GM19468 (cell line): ENCODE data around the gene MIPEP.

Experiments used
- ATAC-seq: cut with Tn5 transposase; IDR thresholded peaks from one replicate; pipeline ENCODE4 v1.9.1; 2021; ENCODE audit warnings: mild to moderate bottlenecking, moderate library complexity, moderate number of reproducible peaks; ENCODE audit not compliant: unreplicated experiment; ENCODE audit errors: extremely low read depth

Gene MIPEP

DNA sequence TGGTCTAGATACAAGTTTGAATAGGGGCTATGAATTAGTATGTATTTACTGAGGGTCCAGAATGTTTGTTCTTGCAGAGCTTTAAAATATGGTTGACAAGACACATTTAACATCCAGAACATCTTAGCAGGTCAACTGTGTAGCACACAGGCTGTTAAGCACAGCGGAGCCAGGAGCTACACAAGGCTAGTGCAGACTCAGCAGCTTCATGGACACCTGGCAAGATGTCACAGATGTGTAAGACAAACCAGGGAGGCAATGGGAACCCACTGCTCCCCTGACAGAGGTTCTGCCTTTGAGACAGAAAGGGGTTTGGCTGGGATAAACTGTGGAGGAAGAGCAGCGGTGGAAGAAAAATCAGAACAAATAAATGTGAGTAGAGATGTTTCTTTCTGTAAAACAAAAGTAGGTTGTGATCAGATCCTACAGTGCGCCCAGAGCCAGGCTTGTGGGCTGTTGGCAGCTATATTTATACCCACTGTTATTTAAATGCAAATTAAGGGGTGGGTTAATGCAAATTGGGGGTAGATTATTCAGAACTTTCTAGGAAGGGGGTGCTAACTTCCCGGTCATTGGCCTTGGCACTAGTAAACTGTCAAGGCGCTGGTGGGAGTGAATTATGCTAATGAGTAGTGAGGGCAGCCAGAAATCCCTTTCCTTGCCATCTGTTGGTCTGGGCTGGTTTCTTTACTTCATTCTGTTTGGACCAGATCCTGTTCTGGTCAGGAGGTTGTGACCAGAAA lies 33.0 kb downstream of the MIPEP start:
- no peak for ATAC-seq

DNA sequence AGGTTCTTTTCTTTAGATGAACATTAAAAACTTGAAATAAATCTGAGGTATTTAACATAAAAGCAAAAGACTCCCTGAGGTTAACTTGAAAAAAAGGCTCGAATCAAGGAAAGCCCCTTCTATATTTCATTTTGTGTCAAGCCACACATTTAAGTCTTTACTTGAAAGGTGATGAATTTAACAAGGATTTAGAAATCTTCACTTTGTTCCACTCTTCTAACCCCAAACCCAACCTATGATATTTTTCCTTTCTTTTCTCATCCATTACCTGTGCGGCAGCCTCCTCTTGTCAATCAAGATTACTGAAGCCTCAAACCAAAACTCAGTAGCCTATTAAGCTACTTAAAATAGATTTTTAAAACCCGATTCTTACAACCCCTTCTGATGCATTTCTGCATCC lies 33.8 kb downstream of the MIPEP start:
- ATAC-seq, result no peak

DNA sequence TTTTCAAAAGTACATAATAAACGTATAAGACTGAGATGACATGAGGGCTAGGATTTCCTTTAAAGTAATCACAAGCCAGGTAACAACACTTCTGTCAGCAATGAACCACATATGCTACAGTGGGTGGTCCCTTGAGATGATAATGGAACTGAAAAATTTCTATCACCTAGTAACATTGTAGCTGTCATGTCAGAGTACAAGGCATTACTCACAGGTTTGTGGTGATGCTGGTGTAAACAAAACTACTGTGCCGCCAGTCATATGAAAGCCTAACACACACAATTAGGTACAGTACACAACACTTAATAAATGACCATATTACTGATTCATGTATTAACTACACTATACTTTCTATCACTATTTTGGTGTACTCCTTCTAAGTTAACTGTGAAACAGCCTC lies 36.8 kb downstream of the MIPEP start:
- ATAC-seq, result no peak

DNA sequence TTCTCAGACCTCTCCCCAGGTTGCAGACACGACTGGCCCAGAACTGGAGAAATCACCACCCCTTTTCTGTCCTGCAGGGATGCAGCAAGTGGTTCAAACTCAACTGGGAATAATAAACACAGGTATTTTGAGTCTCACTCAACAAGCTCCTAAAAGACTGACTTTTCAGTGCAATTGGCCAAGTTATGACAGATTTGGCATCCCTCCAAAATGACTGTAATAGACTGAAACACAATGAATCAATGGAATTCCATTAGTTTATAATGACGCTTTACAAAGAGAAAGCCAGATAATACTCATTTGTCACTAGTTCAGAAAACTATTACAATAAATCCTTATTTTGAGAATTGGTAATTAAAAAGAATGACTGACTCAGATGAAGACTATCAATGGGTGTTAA lies 38.1 kb downstream of the MIPEP start:
- ATAC-seq, result no peak

DNA sequence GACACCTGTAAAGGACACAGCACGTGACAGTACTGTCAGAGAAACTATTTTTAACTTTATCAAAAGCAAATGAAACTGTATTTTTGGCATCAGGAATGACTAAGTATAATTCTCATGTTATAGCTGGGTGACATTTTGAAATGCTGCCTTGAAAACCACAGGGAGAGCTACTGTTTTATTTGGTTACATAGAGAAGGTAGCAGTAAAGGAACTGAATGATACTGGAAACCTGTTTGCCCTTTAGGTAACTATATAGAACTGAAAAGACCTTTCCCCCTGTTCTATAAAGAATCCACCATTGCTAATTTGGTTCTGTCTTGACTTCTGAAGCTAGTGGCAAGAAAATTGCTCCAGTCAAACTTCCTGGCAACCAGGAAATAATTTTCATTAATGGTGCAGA lies 39.1 kb downstream of the MIPEP start:
- ATAC-seq, result no peak

DNA sequence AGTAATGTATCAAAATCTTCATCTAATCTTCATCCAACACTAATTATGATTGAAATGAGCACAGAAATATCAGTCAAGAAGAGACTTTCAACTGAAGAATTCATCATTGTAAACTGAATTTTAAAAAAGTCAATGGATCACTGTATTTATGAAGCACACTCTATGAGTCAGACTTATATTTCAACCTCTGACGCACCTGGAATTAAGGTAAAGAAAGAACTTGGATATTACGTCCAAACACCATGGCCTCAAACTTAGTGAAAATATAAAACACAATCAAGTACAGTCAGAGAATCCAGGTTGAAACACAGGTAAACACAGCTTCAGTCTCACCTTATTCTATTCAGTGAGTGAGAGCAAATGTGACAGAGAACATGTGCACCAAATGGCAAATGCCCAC lies 39.5 kb downstream of the MIPEP start:
- no peak for ATAC-seq

DNA sequence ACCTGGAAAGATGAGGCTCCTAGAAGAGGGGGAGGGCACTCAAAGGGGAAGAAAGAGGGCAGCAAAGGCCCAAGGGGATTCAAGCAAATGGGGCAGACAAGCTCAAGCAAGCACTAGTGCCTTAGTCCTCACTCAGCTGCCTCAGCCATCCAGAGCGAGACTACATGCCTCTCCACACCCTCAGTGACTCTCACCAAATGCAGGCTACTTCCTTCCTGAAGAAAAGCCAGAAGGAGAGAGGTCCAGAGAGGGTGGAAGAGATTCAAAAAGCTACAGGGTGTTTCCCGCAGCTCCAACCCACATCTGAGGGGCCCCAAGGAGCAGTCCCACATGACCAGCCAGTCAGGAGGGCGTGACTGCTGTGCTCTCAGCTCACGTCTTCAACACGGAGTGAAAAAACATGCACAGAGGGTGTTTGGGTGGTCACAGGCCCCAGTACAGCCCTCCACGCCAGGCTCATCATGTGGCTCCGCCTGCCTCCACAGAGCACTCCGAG lies 40.5 kb downstream of the MIPEP start:
- no peak for ATAC-seq

DNA sequence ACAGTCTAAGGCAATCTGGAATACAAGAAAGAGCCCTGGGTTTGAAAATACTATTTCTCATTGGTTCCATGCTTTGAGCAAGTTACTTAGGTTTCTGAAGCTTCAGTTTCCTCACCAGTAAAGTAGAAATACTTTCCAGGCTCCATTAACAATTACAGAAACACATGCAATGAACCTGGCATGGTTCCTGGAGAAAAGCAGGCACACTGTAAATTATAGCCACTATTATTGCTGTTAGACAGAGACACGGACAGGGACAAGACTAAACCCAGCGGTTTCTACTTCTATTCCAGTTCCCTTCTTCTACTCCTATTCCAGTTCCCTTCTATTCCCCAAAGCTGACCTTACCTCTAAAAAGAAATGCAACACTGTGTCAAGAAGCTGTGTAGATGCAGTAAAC lies 41.2 kb downstream of the MIPEP start:
- no peak for ATAC-seq

DNA sequence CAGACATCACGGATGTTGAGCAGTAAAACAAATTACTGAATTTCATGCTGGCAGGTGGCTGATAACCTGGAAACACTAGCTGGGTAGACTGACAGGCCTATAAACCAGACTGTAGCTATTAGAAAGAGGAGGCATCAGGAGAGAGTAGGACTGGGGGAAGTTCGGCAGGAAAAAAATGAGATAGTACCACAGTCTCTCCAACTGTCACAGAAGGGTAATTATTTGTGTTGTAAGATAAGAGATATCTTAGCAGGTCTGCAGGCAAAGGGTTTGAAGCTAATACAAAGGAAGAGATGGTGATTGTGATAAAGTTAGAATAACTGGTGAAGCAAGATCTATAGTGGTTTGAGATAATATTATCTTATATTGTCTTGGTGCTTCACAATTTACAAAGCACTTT lies 41.7 kb downstream of the MIPEP start:
- ATAC-seq, result no peak

DNA sequence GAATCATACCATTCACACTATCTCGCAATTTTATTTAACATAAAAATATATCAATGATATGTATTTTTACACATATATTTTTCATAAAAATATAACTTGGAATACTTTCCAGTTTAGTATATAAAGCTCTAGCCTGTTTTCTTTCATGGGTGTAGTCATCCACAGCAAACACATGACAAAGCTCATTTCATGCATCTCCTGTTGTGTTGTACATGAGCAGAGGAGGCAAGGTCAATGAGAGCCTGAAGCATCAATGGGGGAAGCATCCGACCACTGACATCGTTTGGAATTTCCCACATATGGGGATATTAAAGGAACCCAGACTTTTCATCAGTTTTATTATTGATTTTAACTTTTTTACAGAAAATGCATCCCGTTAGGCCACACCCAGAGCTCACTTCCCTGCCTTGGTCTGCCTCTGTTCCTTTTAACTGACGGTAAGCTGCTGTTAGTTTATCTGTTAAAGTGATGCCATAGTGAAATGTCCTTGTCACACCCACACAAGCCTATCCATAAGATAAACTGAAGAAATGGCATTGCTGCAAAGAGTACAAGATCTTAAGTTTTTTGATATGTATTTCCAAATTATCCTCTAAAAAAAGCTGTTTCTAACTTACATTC lies 44.0 kb downstream of the MIPEP start:
- ATAC-seq, result no peak

DNA sequence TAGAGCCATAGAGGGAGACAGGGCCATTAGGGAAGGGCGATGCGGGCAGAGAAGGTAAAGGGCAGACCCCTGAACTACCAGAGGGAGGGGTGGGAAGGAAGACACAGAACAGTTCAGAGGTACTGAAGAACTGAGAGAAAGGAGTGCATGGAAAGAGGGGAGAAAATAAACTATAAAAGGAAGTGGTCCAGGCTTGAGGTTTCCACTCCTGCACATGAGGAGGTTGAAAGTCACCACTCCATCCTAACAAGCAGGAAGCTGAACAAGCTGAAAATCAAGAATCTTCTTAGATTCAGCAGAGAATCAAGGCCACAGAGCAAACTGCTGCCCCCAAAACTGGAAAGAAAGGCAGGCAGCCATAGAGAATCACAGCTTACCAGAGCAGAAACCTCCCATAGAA lies 45.1 kb downstream of the MIPEP start:
- ATAC-seq, result no peak

DNA sequence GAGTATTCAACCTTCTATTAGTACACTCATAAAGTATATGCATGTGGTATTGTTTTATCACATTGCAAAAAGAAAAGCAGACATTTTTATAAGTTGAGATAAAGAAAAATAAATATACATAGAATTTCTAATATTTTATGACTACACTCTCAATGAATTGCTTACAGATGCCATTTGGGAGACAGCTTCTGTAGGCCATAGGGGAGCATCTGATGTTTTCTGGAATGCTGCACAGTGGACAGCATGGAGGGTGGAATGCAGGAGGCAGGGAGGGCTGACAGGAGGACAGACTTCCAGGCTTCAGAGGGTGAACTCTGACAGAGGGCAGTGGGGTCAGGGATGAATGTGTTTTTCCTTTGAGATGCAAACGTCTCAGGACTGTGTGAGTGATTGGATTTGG lies 45.8 kb downstream of the MIPEP start:
- no peak for ATAC-seq

DNA sequence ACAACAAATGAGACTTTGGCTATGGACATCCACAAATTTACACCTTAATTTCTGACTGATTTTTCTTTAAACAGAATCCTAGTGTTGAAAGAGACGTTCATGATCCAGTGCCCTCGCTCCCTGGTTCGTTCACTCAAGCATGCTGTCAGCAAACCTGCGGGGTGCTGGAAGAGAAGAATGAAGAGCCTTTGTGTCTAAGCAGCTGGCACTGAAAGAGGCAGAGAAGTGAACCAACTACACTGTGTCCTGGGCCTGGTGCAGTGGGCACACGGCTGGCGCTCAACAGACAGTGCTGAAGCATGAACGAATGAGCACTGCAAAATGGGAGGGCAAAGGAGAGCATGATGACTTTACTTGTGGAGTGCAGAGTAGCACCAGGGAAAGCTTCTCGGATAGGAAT lies 46.8 kb downstream of the MIPEP start:
- no peak for ATAC-seq

DNA sequence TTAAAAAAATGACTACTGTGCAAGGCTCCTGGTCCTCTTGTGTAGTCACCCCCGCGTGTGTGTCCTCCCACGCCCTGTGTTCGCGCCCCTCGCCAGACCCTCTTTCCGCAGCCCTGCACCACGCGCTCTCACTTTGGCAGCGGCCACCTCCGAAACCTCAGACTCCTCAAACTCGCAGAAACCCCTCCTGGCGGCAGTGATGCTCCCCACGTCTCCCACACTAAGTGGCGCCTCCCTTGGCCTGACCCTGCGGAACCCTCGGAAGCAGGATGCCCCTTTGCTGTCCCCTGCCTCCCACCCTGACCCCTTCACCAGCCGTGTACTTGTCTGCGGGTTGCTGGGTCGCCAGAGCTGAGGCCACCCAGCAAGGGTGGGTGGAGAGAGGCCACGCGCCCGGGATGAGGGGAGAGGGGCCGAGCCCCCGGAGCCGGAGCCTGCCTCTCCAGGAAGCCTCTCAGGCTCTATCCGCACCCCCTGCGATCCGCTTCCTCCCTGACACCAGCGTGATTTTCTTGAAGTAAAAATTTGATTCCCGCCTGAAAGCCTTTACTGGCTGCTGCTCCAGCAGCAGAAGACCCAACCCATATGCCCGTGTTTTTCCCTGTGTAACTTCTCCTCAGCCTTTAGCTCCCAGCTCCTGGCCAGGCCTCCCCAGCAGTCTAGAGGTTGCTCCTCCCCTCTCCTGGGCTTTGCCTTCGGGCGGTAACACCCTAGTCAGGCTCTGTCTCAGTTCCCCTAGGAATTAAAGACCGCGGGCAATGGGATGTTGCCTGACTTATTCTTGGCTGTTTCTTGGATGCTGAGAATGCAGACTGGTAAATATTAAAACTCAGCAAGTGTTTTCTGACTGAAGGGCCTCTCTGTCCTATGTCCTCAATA lies 55.2 kb downstream of the MIPEP start:
- ATAC-seq, result no peak

DNA sequence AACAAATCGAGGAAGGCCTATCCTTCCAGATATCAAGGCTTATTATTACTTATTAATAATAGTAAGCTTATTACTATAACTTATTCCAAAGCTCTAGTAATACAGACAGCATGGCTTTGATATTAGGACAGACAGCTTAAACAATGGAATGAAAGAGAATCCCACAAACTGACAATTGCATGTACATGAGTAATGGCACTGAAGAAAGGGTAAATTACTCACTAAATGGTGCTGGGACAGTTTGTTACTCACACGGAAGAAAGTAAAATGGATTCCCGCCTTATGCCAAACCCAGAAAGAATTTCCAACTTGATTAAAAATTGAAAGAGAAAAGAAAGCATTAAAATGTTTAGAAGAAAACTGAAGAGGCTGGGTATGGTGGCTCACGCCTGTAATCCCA lies 60.3 kb downstream of the MIPEP start:
- no peak for ATAC-seq

DNA sequence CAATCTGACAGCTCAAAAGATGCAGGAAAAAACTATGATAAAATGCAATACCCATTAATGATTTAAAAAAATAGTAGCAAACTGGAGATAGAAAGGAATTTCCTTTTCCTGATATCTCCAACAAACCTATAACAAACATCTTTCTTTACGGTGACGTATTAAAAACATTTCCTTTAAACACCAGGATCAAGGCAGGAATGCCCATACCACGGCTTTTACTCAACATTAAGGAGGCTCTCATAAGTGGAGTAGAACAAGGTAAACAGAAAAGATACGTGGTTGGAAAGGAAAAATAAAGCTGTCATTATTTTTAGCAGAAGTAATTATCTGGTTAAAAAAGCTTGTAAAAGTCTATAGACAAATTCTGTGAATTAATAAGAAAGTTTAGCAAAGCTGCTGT lies 61.1 kb downstream of the MIPEP start:
- no peak for ATAC-seq

DNA sequence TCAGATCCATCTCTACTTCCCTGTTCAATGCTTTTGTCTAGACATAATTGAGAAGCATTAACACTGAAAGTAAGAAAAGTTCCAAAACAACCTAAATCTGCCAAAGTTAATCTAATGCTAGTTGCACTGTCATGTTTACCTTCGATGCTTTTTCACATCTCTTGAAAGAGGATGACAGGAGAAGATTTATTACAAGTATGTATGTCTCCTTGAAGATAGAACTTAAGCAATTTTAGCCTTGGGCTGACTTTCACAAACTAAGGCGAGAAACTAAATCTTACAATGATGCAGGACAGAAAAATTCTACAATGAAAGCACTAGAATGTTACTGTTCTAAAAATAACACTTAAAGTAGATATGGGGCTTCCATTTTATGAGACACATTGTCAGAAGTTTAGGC lies 64.0 kb downstream of the MIPEP start:
- no peak for ATAC-seq

DNA sequence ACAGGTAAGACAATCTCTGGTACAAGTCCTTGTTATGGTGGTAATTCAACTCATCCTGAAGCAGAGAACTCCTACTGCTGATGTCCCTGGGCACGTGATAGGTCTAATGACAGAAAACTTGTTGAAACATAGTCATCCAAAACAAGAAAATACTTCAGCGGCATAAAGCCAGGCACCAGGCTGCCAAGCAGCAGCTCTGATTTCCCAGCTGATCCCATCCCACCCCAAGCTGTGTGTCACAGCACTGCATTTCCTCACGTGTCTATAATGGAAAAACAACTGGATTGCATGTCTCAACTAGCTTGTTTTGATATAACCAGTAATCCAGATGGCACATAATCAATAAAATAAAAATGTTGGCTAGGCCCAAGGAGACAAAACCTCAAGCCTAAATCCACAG lies 64.8 kb downstream of the MIPEP start:
- no peak for ATAC-seq

DNA sequence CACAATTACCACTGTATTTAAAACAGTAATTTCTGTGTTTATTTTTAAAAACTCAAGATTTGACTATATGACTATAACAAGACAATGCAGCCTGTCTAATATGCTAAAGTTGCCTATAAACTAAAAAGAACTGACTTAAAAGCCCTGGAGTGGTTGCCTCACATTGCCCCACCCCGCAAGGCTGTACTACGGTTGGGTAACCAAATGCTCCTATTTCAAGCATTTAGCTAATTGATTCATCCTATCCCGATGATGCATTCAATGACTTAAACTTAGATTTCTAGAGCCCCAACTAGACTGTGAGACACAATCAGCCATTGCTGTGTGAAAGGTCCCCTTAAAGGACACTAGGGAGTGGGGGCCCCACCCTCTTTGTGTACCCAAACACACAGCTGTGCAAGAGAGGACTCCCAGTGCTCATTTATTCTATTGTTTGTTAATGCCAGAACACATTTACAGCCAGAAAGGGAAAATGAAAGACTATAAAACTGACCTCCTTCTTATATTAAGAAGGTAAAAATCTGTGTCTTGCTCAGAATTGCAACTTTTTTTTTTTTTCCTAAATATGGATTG lies 66.9 kb downstream of the MIPEP start:
- no peak for ATAC-seq

DNA sequence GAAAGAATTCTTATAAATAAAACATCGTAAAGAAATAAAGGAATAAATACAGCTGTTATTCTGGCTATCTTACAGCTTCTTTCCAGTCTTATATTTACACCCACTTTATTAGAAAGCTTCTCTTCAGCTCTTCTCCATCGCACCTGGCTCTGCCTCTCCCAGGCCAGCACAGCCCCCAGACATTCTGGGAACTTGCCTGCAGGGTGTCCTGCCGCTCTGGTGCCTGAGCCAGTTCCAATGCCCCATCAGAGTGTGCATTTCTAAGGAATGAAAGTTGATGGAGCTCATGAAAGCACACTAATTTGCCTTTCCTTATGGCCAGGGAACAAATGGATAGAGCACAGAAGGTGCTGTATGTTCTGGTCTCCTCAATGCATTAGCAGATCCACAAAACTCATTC lies 68.7 kb downstream of the MIPEP start:
- no peak for ATAC-seq

DNA sequence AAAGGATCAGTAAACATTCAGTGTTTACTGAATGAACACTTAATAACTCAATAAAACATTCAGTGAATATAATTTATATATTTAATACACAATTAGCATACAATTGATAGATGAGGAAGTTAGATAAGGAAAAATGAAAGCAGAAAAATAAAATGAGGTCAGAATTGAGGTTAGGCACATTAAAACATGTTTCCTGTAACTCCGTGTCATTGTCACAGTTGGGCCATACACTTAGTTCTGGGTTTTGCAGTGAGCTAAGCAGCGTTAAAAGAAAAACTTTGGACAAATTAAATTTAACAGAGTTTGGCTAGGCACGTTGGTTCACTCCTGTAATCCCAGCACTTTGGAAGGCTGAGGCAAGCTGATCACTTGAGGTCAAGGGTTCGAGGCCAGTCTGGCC lies 71.4 kb downstream of the MIPEP start:
- ATAC-seq, result no peak
